ENCODE data around the gene BHLHE41. TPM values are rescaled to one million over a fixed set of nuclear protein-coding genes. Genes with fewer than 3 reads are reported as not detected.
A peak's percentile ranks its signal among the peaks of the same experiment; 100 is the strongest.

BHLHE41 gene
- total and polyA plus RNA-seq, 2 of the 8 experiments (the other 6 are each of a cell fraction or from before 2014, with no cell fraction given) = 1.1 to 3.4 TPM

GRCh38 chr12:26125400-26126339 lies 833 bp upstream of the BHLHE41 start:
- H3K18ac ChIP-seq (ENCODE audit: extremely low read depth, low read length) = peak overlapping the region; percentile 60
- H3K4me1 ChIP-seq (replicated peaks in 1 of 4; ENCODE audit: control insufficient read depth in 3 of 4, insufficient read depth in 4 of 4, low read length in 3 of 4) = peaks cover 0 to 14% (median 8%) of the 10 kb centered on the region in 4 experiments; a peak in 6 of 7 replicates
- no peaks in the 10 kb centered on the region for H3K79me2 ChIP-seq (ENCODE audit: control insufficient read depth in 1 of 2, insufficient read depth in 2 of 2, low read length in 2 of 2)
- H2BK12ac ChIP-seq (ENCODE audit: low read depth, low read length) = peak overlapping the region; percentile 71; the same call in 1 of the 2 replicates
- H3K4ac ChIP-seq (replicated peaks; ENCODE audit: insufficient read length, low read depth, low read length) = no peak overlapping the region
- peaks cover 22% of the 10 kb centered on the region; the same call in 1 of the 2 replicates for H3K23me2 ChIP-seq (ENCODE audit: low read depth, low read length)
- FAIRE-seq = no peak
- no peak overlapping the region for H3K23ac ChIP-seq (ENCODE audit: insufficient read length)
- no peak overlapping the region for H4K8ac ChIP-seq (ENCODE audit: extremely low read depth, insufficient read depth, low read length)
- ChIA-PET POLR2A (ENCODE audit: partially characterized antibody) (interaction anchor here (1.7 to 4.7 kb wide), 2 partner anchors 8 to 11 kb away, joined by 6 to 42 read pairs; no protein-coding TSS in a partner anchor), CTCF (ENCODE audit: partially characterized antibody) (interaction anchor here (1.3 kb wide), 1 partner anchor 34 kb away, joined by 5 read pairs; no protein-coding TSS in a partner anchor)
- peak overlapping the region; percentile 13; the same call in 1 of the 2 replicates for H2BK5ac ChIP-seq (ENCODE audit: low read depth, low read length)
- no peak overlapping the region for H2AK5ac ChIP-seq (ENCODE audit: low read depth, low read length)
- H4K20me1 ChIP-seq (replicated peaks in 1 of 2; ENCODE audit: control insufficient read depth in 1 of 2, insufficient read depth in 2 of 2, low read length in 2 of 2) = no peaks in the 10 kb centered on the region
- no peak overlapping the region; a peak in 4 of 7 replicates for H3K9ac ChIP-seq (replicated peaks in 1 of 4; ENCODE audit: extremely low read depth in 1 of 4, low read depth in 3 of 4, low read length in 3 of 4)
- peaks cover 44 to 88% (median 71%) of the 10 kb centered on the region in 4 experiments for H3K27me3 ChIP-seq (replicated peaks in 1 of 4; ENCODE audit: control insufficient read depth in 3 of 4, extremely low read depth in 1 of 4, insufficient read depth in 3 of 4, low read length in 3 of 4)
- no peaks in the 10 kb centered on the region for H3K79me1 ChIP-seq (ENCODE audit: low read depth, low read length)
- peaks cover 0 to 5% (median 0%) of the 10 kb centered on the region in 4 experiments; a peak in 1 of 8 replicates for H3K36me3 ChIP-seq (ENCODE audit: control insufficient read depth in 2 of 4, insufficient read depth in 4 of 4, low read length in 3 of 4)
- H2BK20ac ChIP-seq (ENCODE audit: low read length) = no peak overlapping the region
- H3K4me3 ChIP-seq (ENCODE audit: extremely low read depth in 1 of 4, insufficient read depth in 2 of 4, low read depth in 3 of 4, low read length in 4 of 4) = peak overlapping the region; percentile 55 to 81 (median 66)
- H3K14ac ChIP-seq (ENCODE audit: insufficient read length) = no peak overlapping the region
- DNase-seq (ENCODE audit: low read depth in 1 of 2, low spot score in 2 of 2) = peak in 1 of 2 experiments; percentile 77
- H2AFZ ChIP-seq (ENCODE audit: low read length) = peak overlapping the region; percentile 92
- no peaks in the 10 kb centered on the region for H3K9me3 ChIP-seq (ENCODE audit: insufficient read depth in 2 of 2, low read depth in 1 of 2, low read length in 1 of 2)
- H2BK120ac ChIP-seq (replicated peaks; ENCODE audit: low read depth, low read length) = peak overlapping the region; percentile 48
- H4K5ac ChIP-seq (ENCODE audit: insufficient read length, low read depth, low read length) = peak overlapping the region; percentile 26
- no peak overlapping the region for H4K91ac ChIP-seq (replicated peaks; ENCODE audit: insufficient read length, low read length)
- H3K27ac ChIP-seq (ENCODE audit: low read depth, low read length) = no peak overlapping the region
- WGBS, 2 experiments (ENCODE audit: extremely low coverage in 1 of 2, insufficient coverage in 1 of 2, insufficient read length in 1 of 2, insufficient replicate concordance in 2 of 2, low coverage in 1 of 2, low lambda C conversion rate in 2 of 2, missing lambda C conversion rate in 1 of 2) = 1% methylated on average over 42 of the region's 66 CpGs; no CpG with 5 or more reads in 1 of the 2 experiments
- H3K56ac ChIP-seq (replicated peaks; ENCODE audit: insufficient read length, low read depth, low read length) = no peak overlapping the region
- H2BK15ac ChIP-seq (ENCODE audit: low read length) = no peak overlapping the region
- H3K4me2 ChIP-seq (ENCODE audit: insufficient read depth in 1 of 2, low read depth in 2 of 2, low read length in 2 of 2) = peak overlapping the region; percentile 85 to 99
- TF ChIP-seq SUZ12 (IDR thresholded peaks at IDR 0.05; ENCODE audit: low read length) (peak; percentile 67), TAF7 (optimal IDR thresholded peaks at IDR 0.05; ENCODE audit: borderline replicate concordance, low read depth, low read length) (no peak), GABPA (IDR thresholded peaks at IDR 0.05; ENCODE audit: borderline replicate concordance, insufficient read depth, low read length) (no peak), KDM4A (IDR thresholded peaks at IDR 0.05; ENCODE audit: low read depth, low read length, severe bottlenecking) (peak; percentile 36), EZH2 (IDR thresholded peaks at IDR 0.05; ENCODE audit: low read depth, low read length, severe bottlenecking) (peak; percentile 60), TBP (IDR thresholded peaks at IDR 0.05; ENCODE audit: low read depth, low read length) (peak; percentile 38; the same call in 1 of the 2 replicates), JUND (IDR thresholded peaks at IDR 0.05; ENCODE audit: low read length) (peak; percentile 71), CEBPB (IDR thresholded peaks at IDR 0.05; ENCODE audit: low read depth, low read length) (peak; percentile 70)
- TF ChIP-seq, protein P1, sequence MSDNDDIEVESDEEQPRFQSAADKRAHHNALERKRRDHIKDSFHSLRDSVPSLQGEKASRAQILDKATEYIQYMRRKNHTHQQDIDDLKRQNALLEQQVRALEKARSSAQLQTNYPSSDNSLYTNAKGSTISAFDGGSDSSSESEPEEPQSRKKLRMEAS (IDR thresholded peaks at IDR 0.05) = peak; percentile 22; the same call in 1 of the 2 replicates

Measured in H1 (cell line).